ENCODE measurements around the gene GRM7. TPM values are rescaled to one million over a fixed set of nuclear protein-coding genes. Genes with fewer than 3 reads are reported as not detected.

Gene GRM7
- total RNA-seq, 1 donor from 2014 or later = 0.80 TPM

- no peaks in the 10 kb centered on the region for H3K9me3 Mint-ChIP-seq
- no peak overlapping the region for H3K27ac Mint-ChIP-seq
- H3K27ac ChIP-seq = no peak overlapping the region
- no peaks in the 10 kb centered on the region for H3F3A ChIP-seq (ENCODE audit: low read depth)
- no peak overlapping the region for H2AFZ ChIP-seq (replicated peaks)
- no peaks in the 10 kb centered on the region for H3K79me2 ChIP-seq (ENCODE audit: low read depth)
- H3K36me3 Mint-ChIP-seq = no peaks in the 10 kb centered on the region
- no peaks in the 10 kb centered on the region for H4K20me1 ChIP-seq (ENCODE audit: low read depth)
- no peak for DNase-seq (ENCODE audit: low spot score)
- peaks cover 2% of the 10 kb centered on the region for H3K27me3 Mint-ChIP-seq (ENCODE audit: insufficient read depth, low read depth)
- H3K4me2 ChIP-seq = no peak overlapping the region
- no peak overlapping the region for H3K4me3 ChIP-seq
- no peak overlapping the region for H3K9ac ChIP-seq
- no peaks in the 10 kb centered on the region for H3K4me1 ChIP-seq
- TF ChIP-seq EZH2phosphoT487 (IDR thresholded peaks at IDR 0.05) (no peak), CTCF (IDR thresholded peaks at IDR 0.05) (no peak), EZH2 (IDR thresholded peaks at IDR 0.05) (no peak)
- no peak overlapping the region for H3K4me3 Mint-ChIP-seq
- no peaks in the 10 kb centered on the region for H3K9me3 ChIP-seq (ENCODE audit: low read depth)
- H3K36me3 ChIP-seq = no peaks in the 10 kb centered on the region
- no peaks in the 10 kb centered on the region for H3K27me3 ChIP-seq
- H3K4me1 Mint-ChIP-seq = no peaks in the 10 kb centered on the region
Measured at GRCh38 chr3:7461202-7461825, 600.4 kb downstream of the GRM7 start.

- Histone ChIP-seq H3K9ac (no peak overlapping the region), H3F3A (ENCODE audit: low read depth) (no peaks in the 10 kb centered on the region), H3K27me3 (no peaks in the 10 kb centered on the region), H2AFZ (replicated peaks) (no peak overlapping the region), H3K4me1 (no peaks in the 10 kb centered on the region), H3K4me2 (no peak overlapping the region), H3K4me3 (no peak overlapping the region), H4K20me1 (ENCODE audit: low read depth) (no peaks in the 10 kb centered on the region), H3K9me3 (ENCODE audit: low read depth) (no peaks in the 10 kb centered on the region), H3K79me2 (ENCODE audit: low read depth) (no peaks in the 10 kb centered on the region), H3K27ac (no peak overlapping the region), H3K36me3 (no peaks in the 10 kb centered on the region)
- no peaks in the 10 kb centered on the region for H3K36me3 Mint-ChIP-seq
- no peaks in the 10 kb centered on the region for H3K4me1 Mint-ChIP-seq
- no peak overlapping the region for H3K4me3 Mint-ChIP-seq
- no peaks in the 10 kb centered on the region for H3K9me3 Mint-ChIP-seq
- DNase-seq (ENCODE audit: low spot score) = no peak
- peak overlapping the region; percentile 30 for H3K27ac Mint-ChIP-seq
- no peak for TF ChIP-seq EZH2phosphoT487 (IDR thresholded peaks at IDR 0.05)
- TF ChIP-seq EZH2 (IDR thresholded peaks at IDR 0.05) = no peak
- no peak for TF ChIP-seq CTCF (IDR thresholded peaks at IDR 0.05)
- no peaks in the 10 kb centered on the region for H3K27me3 Mint-ChIP-seq (ENCODE audit: insufficient read depth, low read depth)
Measured at GRCh38 chr3:7469866-7470265, 609.0 kb downstream of the GRM7 start.

- peaks cover 2% of the 10 kb centered on the region for H3K27me3 Mint-ChIP-seq (ENCODE audit: insufficient read depth, low read depth)
- Histone ChIP-seq H3K4me2 (no peak overlapping the region), H3K27ac (no peak overlapping the region), H3K27me3 (no peaks in the 10 kb centered on the region), H3K36me3 (no peaks in the 10 kb centered on the region), H2AFZ (replicated peaks) (no peak overlapping the region), H3K9me3 (ENCODE audit: low read depth) (no peaks in the 10 kb centered on the region), H3K79me2 (ENCODE audit: low read depth) (no peaks in the 10 kb centered on the region), H4K20me1 (ENCODE audit: low read depth) (no peaks in the 10 kb centered on the region), H3K4me3 (no peak overlapping the region), H3K9ac (no peak overlapping the region), H3K4me1 (no peaks in the 10 kb centered on the region), H3F3A (ENCODE audit: low read depth) (no peaks in the 10 kb centered on the region)
- peaks cover 10% of the 10 kb centered on the region for H3K9me3 Mint-ChIP-seq
- TF ChIP-seq EZH2 (IDR thresholded peaks at IDR 0.05) (no peak), CTCF (IDR thresholded peaks at IDR 0.05) (no peak), EZH2phosphoT487 (IDR thresholded peaks at IDR 0.05) (no peak)
- DNase-seq (ENCODE audit: low spot score) = no peak
- H3K4me3 Mint-ChIP-seq = no peak overlapping the region
- peaks cover 4% of the 10 kb centered on the region for H3K4me1 Mint-ChIP-seq
- no peaks in the 10 kb centered on the region for H3K36me3 Mint-ChIP-seq
- no peak overlapping the region for H3K27ac Mint-ChIP-seq
Measured at GRCh38 chr3:7484636-7485035, 623.7 kb downstream of the GRM7 start.

Data from neural progenitor cell (in vitro differentiated cells).